Endothelial cell (in vitro differentiated cells): ENCODE data around the gene ENPP3. TPM values are rescaled to one million over a fixed set of nuclear protein-coding genes. Genes with fewer than 3 reads are reported as not detected.

Source experiments
- DNase-seq: peaks from one replicate; pipeline ENCODE4 v3.0.0; 2021; ENCODE audit warnings: low spot score
- H3K27ac Mint-ChIP-seq: one replicate; pipeline ENCODE4 v1.8.0; 2021; ENCODE audit warnings: mixed read lengths, inconsistent platforms; ENCODE audit not compliant: unreplicated experiment
- H3K27me3 Mint-ChIP-seq: one replicate; pipeline ENCODE4 v1.8.0; 2021; ENCODE audit warnings: mild to moderate bottlenecking, moderate library complexity, mixed read lengths, inconsistent platforms; ENCODE audit not compliant: unreplicated experiment
- H3K36me3 Mint-ChIP-seq: one replicate; pipeline ENCODE4 v1.8.0; 2021; ENCODE audit warnings: mild to moderate bottlenecking, low read depth, mixed read lengths, inconsistent platforms; ENCODE audit not compliant: unreplicated experiment
- H3K4me1 Mint-ChIP-seq: one replicate; pipeline ENCODE4 v1.8.0; 2021; ENCODE audit warnings: mild to moderate bottlenecking, mixed read lengths, inconsistent platforms; ENCODE audit not compliant: unreplicated experiment
- H3K4me3 Mint-ChIP-seq: one replicate; pipeline ENCODE4 v1.8.0; 2021; ENCODE audit warnings: mild to moderate bottlenecking, mixed read lengths, inconsistent platforms; ENCODE audit not compliant: unreplicated experiment
- H3K9me3 Mint-ChIP-seq: one replicate; pipeline ENCODE4 v1.8.0; 2021; ENCODE audit warnings: mixed read lengths, inconsistent platforms; ENCODE audit not compliant: unreplicated experiment
- total RNA-seq: library from RNA; stranded (reverse); fragmentation: NEBNext Ultra II Directional; extraction: Animal tissue kit (Norgen Biotek cat#: 25700); gene quantifications from one replicate; pipeline ENCODE4 v1.2.1, GENCODE V29; 2021; ENCODE audit not compliant: unreplicated experiment
- TF ChIP-seq, protein P1 (sequence below): fragments of 200-600 bp; sonication (generic); IDR thresholded peaks from one replicate; pipeline ENCODE4 v1.5.0; 2021; ENCODE audit warnings: antibody characterized with exemption; ENCODE audit not compliant: unreplicated experiment

Gene ENPP3
- total RNA-seq, 1 donor from 2014 or later = 0.64 TPM

DNA sequence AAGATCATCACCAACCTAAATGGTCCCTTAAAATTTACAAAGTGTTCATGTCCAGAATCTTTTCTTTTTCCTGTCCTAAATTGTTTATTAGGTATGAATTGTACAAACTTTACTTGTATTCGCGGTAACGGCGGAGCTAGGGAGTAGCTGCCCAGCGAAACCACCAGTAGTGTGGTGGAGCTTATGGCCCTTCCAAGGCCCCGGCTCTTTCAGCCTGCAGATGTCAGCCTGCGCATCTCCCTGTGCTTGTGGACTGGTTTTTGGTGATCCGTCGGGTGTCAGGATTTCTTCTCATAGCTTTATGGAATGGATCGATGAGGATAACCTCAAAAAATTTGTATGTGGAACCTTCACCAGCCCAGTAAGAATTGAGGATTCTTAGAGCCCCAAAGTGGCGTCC is 143.5 kb downstream of the ENPP3 start:
- H3K36me3 Mint-ChIP-seq = no peaks in the 10 kb centered on the region
- no peak overlapping the region for H3K4me3 Mint-ChIP-seq
- no peaks in the 10 kb centered on the region for H3K27me3 Mint-ChIP-seq
- no peak for DNase-seq
- TF ChIP-seq, protein P1, sequence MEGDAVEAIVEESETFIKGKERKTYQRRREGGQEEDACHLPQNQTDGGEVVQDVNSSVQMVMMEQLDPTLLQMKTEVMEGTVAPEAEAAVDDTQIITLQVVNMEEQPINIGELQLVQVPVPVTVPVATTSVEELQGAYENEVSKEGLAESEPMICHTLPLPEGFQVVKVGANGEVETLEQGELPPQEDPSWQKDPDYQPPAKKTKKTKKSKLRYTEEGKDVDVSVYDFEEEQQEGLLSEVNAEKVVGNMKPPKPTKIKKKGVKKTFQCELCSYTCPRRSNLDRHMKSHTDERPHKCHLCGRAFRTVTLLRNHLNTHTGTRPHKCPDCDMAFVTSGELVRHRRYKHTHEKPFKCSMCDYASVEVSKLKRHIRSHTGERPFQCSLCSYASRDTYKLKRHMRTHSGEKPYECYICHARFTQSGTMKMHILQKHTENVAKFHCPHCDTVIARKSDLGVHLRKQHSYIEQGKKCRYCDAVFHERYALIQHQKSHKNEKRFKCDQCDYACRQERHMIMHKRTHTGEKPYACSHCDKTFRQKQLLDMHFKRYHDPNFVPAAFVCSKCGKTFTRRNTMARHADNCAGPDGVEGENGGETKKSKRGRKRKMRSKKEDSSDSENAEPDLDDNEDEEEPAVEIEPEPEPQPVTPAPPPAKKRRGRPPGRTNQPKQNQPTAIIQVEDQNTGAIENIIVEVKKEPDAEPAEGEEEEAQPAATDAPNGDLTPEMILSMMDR = no peak
- H3K9me3 Mint-ChIP-seq = no peaks in the 10 kb centered on the region
- H3K27ac Mint-ChIP-seq = no peak overlapping the region
- H3K4me1 Mint-ChIP-seq = no peaks in the 10 kb centered on the region

GRCh38 chr6:131781687-131782086 is 144.6 kb downstream of the ENPP3 start:
- no peaks in the 10 kb centered on the region for H3K4me1 Mint-ChIP-seq
- H3K27ac Mint-ChIP-seq = no peak overlapping the region
- no peak overlapping the region for H3K4me3 Mint-ChIP-seq
- DNase-seq = no peak
- TF ChIP-seq, protein P1 = no peak
- no peaks in the 10 kb centered on the region for H3K9me3 Mint-ChIP-seq
- H3K36me3 Mint-ChIP-seq = no peaks in the 10 kb centered on the region
- no peaks in the 10 kb centered on the region for H3K27me3 Mint-ChIP-seq

DNA sequence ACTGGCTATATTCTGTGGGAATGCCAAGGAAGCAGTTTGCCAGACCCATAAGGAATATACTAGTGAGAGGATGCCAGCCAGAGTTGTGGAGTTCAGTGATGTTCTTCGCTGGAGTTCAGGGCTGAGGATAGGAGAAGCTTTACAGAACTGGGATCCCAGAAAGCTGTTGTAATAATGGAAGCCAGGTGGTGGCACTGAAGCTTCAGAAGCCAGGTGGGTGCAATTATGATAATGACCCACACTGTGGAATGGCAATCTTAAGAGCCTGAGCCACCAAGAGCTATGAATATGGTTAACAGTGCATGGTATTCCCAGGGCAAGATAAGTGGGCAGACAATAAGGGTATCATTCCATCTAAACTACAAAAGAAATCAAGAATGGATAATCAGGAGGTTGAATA is 145.7 kb downstream of the ENPP3 start:
- Mint-ChIP-seq H3K4me1 (no peaks in the 10 kb centered on the region), H3K4me3 (no peak overlapping the region), H3K36me3 (no peaks in the 10 kb centered on the region), H3K27me3 (no peaks in the 10 kb centered on the region), H3K27ac (no peak overlapping the region), H3K9me3 (no peaks in the 10 kb centered on the region)
- TF ChIP-seq, protein P1 = no peak
- no peak for DNase-seq

- TF ChIP-seq, protein P1 = no peak
- DNase-seq = no peak
- no peaks in the 10 kb centered on the region for H3K27me3 Mint-ChIP-seq
- no peaks in the 10 kb centered on the region for H3K9me3 Mint-ChIP-seq
- H3K4me3 Mint-ChIP-seq = no peak overlapping the region
- no peaks in the 10 kb centered on the region for H3K4me1 Mint-ChIP-seq
- no peaks in the 10 kb centered on the region for H3K36me3 Mint-ChIP-seq
- no peak overlapping the region for H3K27ac Mint-ChIP-seq
Measured at GRCh38 chr6:131784561-131784960, 147.5 kb downstream of the ENPP3 start.

GRCh38 chr6:131787079-131787478 is 150.0 kb downstream of the ENPP3 start:
- TF ChIP-seq, protein P1 = no peak
- Mint-ChIP-seq H3K36me3 (no peaks in the 10 kb centered on the region), H3K27me3 (no peaks in the 10 kb centered on the region), H3K4me3 (no peak overlapping the region), H3K9me3 (no peaks in the 10 kb centered on the region), H3K4me1 (no peaks in the 10 kb centered on the region), H3K27ac (no peak overlapping the region)
- no peak for DNase-seq
